Nucleus accumbens (tissue), 56 donors: ENCODE data around the gene SASH3.
A peak's percentile ranks its signal among the peaks of the same experiment; 100 is the strongest.
"Not testable (repeated sequence)": the region's sequence is repeated elsewhere in the genome, so short reads cannot be mapped to it uniquely, and the experiment has no call there.

Experiments
- DNase-seq, 56 donors: peaks; one replicate each; lab custom pipeline; 2025; lab: John Stamatoyannopoulos, UW

SASH3 gene

DNA sequence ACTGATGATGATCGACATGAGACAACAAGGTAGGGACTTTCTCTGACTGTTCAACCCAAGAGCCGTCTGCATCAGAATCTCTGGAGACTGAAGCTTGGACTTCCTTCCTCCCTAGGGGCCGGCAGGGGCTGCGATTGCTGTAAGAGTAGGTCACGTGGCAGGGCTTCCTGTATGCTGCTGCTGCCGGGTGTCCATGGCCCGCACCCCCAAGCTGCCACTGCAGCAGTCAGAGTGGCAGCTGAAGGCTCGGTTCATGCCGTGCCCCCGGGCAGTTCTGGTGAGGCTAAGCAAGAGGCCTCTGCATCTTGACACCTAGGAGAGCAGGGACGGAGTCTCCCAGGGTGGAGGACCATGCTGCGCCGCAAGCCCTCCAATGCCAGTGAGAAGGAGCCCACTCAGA, at the start of gene SASH3:
SASH3 (plus strand) TSS at position 203 of the 400 bp plus-strand sequence; CDS start at position 352, 149 bp downstream.
- DNase-seq: peak in 10 of 56 donors; percentile 1 to 29 (median 8)

DNA sequence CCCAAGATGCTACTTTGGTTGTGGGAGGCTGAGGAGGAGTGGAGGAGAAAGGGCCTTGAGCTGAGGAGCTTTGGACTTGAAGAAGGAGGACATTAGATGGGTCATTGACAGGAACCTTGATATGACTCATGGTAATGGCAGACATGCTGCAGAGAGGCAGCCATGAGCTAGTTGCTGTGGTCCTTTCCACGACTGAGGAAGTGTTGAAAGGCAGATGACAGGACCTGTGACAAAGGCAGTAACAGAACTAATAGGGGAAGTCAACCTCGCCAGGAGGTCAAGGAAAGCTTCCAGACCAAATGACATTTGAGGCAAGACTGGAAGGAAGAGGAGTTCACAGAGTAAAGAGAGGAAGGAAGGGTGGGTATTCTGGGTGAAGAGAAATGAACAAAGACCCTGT, 48.5 kb upstream of the SASH3 start:
- no peak for DNase-seq

DNA sequence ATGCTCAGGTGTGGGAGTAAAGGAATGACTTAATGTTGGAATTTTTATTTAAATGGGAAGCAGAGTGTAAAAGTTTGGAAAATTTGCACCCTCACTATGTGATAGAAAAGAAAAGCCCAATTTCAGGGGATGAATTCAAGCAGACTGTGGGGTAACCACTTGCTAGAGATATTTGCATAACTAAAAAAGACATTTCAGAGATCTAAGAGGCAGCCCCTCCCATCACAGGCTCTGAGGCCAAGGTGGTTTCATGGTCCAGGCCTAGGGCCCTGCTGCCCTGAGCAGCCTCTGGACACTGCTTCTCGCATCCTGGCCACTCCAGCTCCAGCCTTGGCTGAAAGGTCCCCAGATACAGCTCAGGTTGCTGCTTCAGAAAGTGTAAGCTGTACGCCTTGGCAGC, 46.9 kb upstream of the SASH3 start:
- no peak for DNase-seq

DNA sequence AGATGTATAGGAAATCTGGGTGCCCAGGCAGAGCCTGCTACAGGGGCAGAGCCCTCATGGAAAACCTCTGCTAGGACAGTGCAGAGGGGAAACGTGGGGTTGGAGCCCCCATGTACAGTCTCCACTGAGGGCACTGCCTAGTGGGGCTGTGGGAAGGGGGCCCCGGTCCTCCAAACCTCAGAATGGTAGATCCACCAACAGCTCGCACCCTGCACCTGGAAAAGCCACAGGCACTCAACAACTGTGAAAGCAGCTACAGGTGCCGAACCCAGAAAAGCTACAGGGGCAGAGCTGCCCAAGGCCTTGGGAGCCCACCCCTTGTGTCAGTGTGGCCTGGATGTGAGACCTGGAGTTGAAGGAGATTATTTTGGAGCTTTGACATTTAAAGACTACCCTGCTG, 46.4 kb upstream of the SASH3 start:
- DNase-seq: no peak

- no peak for DNase-seq
These were observed 43.3 kb upstream of the SASH3 start for GRCh38 chrX:129736491-129736890.

- DNase-seq: no peak
These were observed 41.8 kb upstream of the SASH3 start for GRCh38 chrX:129737916-129738315.

DNA sequence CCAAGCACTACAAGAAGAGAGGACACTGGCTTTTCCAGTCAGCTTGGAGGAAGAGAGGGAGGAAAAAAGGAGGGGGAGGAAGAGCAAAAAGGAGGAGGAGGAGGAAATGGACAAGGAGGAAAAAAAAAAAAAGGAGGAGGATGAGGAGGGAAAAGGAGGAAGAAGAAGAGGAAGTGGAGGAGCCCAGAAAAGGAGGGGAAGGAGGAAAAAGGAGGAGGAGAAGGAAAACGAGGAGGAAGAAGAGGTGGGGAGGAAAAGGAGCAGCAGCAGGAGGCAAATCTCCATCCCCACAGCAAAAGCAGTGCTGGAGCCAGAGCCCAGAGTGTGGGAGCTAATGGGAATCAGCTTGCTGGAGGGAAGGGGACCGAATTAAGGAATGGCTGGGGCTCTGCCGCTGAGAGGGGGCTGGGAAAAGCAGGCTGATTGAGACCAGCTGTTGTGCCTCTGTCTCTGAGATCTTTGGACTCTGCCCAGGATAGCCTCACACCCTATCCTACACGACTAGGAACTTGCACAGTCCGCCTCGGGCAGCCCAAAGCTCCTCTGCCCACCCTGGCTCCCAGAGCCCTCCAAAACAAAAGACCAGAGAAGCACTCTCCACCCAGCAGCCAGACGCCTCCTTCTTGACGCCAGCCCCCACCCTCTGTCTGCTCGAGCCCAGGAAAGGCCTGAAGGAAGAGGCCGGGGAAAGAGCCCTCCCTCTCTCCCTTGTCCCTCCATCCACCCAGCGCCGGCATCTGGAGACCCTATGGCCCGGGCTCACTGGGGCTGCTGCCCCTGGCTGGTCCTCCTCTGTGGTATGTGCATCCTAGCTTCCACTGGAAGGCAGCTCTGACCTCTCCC, 41.1 kb upstream of the SASH3 start, which contains the start of gene XPNPEP2:
XPNPEP2 (plus strand) TSS at position 514 of the 843 bp plus-strand sequence; CDS start at position 749, 235 bp downstream.
- no peak for DNase-seq

- DNase-seq: no peak
These were observed 40.2 kb upstream of the SASH3 start for GRCh38 chrX:129739578-129739977.

DNA sequence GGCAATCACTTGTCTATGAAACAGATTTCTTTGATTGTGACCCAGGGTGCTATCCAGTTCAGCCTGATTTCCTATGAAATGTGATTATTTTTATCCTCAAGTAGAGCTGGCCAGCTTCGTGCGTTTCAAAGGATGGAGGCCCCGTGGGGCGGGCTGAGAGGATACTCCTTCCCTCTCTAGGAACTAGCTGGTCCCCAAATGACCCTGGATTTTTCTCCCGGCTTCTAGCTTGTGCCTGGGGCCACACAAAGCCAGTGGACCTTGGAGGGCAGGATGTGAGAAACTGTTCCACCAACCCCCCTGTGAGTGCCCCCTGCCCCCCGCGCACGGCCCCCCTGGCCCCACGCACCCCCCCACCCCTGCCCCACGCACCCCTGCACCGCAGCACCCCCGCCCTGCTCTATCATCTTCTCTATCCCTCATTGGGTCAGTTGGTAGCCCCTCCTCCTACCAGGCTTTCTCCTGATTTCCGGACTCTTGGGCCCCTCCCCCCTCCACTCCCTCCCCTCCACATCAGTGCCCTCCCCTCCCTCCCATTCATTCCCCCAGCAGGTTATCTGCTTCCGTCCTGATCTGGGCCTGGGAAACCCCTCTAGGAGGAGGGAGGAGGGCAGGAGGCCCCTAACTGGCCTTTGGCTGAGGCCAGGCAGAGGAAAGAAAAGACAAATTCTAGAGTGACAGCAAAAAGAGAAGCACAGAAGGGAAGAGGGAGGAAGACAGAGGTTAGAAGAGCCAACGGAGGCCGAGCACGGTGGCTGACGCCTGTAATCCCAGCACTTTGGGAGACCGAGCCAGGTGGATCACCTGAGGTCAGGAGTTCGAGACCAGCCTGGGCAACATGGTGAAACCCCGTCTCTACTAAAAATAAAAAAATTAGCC, 37.6 kb upstream of the SASH3 start:
- no peak for DNase-seq

- not testable (repeated sequence) for DNase-seq
These were observed 37.0 kb upstream of the SASH3 start for GRCh38 chrX:129742759-129743152.

DNA sequence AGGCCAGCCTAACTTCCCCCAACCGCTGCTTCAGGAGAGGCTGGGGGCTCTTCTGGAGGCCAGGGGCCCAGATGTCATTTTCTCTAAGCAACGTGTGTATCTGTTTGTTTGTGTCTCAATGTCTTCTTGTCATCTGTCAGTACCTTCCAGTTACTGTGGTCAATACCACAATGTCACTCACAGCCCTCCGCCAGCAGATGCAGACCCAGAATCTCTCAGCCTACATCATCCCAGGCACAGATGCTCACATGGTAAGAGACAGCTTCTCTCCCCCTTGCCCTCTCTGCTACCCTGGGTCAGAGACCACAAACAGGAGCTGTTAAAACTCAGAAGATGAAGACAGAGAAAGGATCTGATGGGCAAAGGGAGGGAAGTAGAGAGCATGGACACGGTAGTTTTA, 35.9 kb upstream of the SASH3 start:
- DNase-seq: no peak

DNA sequence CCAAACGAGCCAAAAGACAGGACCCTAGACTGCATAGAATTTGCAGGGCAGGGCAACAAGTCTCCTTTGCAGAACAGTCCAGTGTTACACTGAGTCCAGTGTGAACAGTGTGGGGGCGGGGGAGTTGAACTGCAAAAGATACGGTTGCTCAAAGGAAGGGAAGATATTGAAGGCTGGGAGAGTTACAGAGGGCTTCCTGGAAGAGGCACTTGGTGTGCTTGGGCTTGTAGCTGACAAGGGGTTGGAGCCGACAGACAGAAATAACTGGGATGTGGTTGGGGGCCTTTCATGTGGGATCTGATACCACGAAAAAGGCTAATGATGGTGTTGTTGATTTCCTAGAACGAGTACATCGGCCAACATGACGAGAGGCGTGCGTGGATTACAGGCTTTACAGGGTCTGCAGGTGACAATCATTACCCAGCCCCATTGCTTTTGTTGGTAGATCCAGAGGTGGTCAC, 34.9 kb upstream of the SASH3 start:
- DNase-seq: no peak

DNA sequence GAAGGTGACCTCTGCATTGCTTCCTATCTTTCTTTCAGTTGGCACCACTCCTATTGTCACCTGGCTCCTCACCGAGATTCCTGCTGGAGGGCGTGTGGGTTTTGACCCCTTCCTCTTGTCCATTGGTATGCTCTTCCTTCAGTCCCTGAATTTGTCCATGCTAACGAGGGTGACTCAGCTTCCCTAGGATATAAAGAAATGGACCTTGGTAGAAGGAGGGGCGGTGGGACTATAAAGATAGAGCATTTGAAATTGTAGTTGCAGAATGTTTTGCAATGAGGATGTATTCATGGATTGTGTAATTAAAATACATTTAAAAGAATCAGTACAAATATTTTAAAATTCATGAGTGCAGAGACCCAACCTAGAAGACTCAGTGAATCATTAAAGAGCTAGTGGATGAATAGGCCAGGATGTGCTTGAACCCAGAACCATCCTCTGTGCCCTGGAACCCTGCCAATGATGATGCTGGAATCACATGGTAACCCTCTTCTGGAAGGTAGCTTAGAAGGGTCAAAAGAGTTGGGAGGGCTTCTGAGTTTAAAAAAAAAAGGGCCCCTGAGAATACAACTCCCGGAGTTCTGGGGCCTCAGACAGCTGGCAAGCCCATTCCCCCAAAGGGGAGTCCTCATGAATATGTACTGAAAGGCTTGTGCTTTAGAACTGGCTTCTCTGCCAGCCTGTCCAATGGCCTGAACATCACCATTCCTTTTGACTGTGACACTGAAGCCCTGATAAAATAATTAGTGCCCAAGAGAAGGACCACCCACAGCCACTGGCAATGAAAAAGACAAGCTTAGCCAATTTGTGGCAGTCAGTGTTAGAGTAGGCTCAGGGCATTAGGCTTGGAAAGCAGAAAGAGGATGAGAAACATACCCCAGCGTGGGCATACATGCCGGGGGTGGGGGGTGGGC, 32.9 kb upstream of the SASH3 start:
- peak in 1 of 56 donors; percentile 2 for DNase-seq

DNA sequence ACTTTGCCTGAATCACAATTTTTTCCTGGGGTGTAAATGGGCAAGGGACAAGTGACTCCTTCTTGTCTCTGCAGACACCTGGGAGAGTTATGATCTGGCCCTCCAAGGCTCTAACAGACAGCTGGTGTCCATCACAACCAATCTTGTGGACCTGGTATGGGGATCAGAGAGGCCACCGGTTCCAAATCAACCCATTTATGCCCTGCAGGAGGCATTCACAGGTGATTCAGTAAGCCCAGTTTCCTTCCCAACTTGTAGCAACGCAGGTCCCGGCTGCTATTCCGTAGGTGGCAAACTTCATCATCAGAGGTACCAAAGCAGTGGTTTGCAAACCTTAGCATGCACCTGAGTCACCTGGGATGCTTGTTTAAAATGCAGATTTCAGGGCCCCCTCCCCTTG, 32.2 kb upstream of the SASH3 start:
- no peak for DNase-seq

GRCh38 chrX:129748305-129748704, 31.4 kb upstream of the SASH3 start:
- DNase-seq: no peak

- DNase-seq: no peak
These were observed 30.7 kb upstream of the SASH3 start for GRCh38 chrX:129749069-129749468.

GRCh38 chrX:129750971-129751370, 28.8 kb upstream of the SASH3 start:
- no peak for DNase-seq

DNA sequence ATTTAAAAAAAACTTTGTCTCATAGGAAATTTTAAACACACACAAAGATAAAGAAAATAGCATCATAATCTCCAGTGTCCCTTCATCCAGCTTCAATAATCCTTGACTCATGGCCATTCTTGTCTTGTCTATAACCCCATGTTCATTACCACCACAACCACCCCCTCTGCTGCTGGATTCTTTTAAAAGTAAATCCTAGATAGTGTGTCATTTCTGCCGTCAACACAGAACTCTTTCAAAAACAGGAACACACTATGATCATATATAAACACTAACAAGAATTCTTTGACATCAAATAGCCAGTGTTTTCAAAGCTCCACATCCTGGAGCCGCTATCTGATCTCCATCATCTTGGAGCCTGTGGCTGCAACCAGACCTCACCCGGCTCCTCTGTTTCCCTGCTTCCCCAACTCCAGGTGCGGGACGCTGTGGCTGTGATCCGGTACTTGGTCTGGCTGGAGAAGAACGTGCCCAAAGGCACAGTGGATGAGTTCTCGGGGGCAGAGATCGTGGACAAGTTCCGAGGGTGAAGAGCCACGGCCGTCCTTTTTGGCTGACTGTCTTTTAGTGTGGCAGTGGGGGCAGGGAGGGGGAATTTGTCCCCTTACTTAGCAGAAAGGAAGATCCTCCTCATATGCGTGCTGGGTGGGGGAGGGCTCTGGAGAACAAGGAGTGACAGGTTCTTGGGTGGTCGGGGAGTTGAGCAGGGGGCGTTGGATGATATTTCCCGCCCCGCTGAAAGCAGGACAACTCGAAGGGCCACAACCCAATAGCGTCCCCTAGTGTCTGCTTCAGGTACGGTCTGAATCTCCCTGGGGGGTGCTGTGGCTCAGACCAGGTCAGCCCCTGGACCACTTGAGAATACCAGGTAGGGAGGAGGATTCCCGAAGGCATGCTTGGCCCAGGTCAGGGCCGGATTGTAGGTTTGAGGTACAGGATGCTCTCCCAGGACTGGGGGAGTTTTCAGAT, 25.4 kb upstream of the SASH3 start:
- no peak for DNase-seq
